Peyer's patch (tissue), 4 donors: ENCODE results near the gene DONSON. TPM values are rescaled to one million over a fixed set of nuclear protein-coding genes. Genes with fewer than 3 reads are reported as not detected.

Experiments
- DNase-seq, 3 donors: peaks; one replicate each; pipeline ENCODE4 v3.0.0-alpha.2; 2017 to 2019
- H3K27ac ChIP-seq, 4 donors: fragments of 200-600 bp; sonication (generic); one replicate each; pipeline ENCODE4 v1.5.1; 2016 to 2019
- H3K27me3 ChIP-seq, 2 donors: fragments of 200-600 bp; sonication (generic); one replicate each; pipeline ENCODE4 v1.5.1; 2019
- H3K36me3 ChIP-seq, 3 donors: fragments of 200-600 bp; sonication (generic); one replicate each; pipeline ENCODE4 v1.5.1; 2016 to 2019
- H3K4me1 ChIP-seq, 4 donors: fragments of 200-600 bp; sonication (generic); one replicate each; pipeline ENCODE4 v1.5.1; 2016 to 2019
- H3K4me3 ChIP-seq, 4 donors: fragments of 200-600 bp; sonication (generic); 1 replicate in 3 of 4; 2 replicates in 1 of 4; pipeline ENCODE4 v1.5.1; 2016 to 2019; ENCODE audit warnings: mild to moderate bottlenecking in 1 of 4
- H3K9me3 ChIP-seq, 4 donors: fragments of 200-600 bp; sonication (generic); one replicate each; pipeline ENCODE4 v1.5.1; 2016 to 2019; ENCODE audit warnings: mild to moderate bottlenecking in 1 of 4
- CTCF ChIP-seq, 6 experiments: fragments of 450-650 bp in 4 of 6; fragments of 200-600 bp in 2 of 6; sonication (generic) in 1 of 6; IDR thresholded peaks; one replicate each; pipeline ENCODE4 v1.5.1; 2017 to 2019; ENCODE audit warnings: antibody characterized with exemption in 6 of 6, mild to moderate bottlenecking in 3 of 6, moderate library complexity in 1 of 6
- POLR2A ChIP-seq, 2 donors: fragments of 450-650 bp; IDR thresholded peaks; one replicate each; pipeline ENCODE4 v1.5.1; 2017; ENCODE audit warnings: antibody characterized with exemption in 2 of 2, mild to moderate bottlenecking in 2 of 2, moderate library complexity in 2 of 2
- total RNA-seq, 4 donors: library from RNA; depleted of rRNA; stranded (reverse); fragments of >200 nt; gene quantifications; one replicate each; pipeline ENCODE4 v1.1.0, GENCODE V29; 2016

Gene DONSON
- total RNA-seq, 4 donors from 2014 or later, result 9.2 to 26.3 (median 10.7) TPM

DNA sequence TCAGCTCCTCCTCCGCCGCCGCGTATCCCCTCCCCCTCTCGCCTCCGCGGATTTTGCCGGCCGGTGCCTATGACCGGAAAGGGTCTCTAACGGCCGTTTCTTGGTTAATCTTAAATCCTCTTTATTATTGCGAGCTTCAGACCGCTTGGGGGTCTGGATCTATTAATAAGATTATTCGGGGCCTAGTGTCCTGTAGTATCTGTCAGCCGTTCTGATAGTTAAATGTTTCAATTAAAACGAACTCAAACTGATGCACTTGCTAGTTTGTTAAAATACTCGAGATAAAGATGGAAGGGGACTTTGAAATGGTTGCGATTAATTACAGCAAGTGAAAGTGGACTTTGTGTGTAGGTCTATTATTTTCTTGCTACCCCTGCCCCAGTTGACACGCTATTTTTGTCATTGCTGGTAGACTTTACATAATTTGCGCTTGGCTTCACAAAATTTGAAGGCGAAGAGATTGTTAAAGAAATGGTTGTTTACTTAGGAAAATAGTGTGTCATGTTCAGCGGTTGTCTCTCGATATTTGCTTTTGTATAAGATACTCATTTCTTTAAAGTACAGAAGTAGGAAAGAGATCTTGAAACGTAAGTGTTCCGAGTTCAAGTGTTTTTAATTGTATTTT, 44.9 kb downstream of the DONSON start:
- TF ChIP-seq CTCF (IDR thresholded peaks at IDR 0.05), result no peak
- TF ChIP-seq POLR2A (IDR thresholded peaks at IDR 0.05), result no peak
- peak in 2 of 3 donors; percentile 46 to 82 for DNase-seq
- peaks cover 0 to 32% (median 9%) of the 10 kb centered on the region in 4 donors for H3K4me1 ChIP-seq
- peak overlapping the region; percentile 87 to 100 (median 98) for H3K27ac ChIP-seq
- H3K36me3 ChIP-seq, result peaks cover 0 to 28% (median 0%) of the 10 kb centered on the region in 3 donors
- H3K4me3 ChIP-seq, result peak overlapping the region; percentile 71 to 85 (median 78)
- H3K27me3 ChIP-seq, result no peaks in the 10 kb centered on the region
- H3K9me3 ChIP-seq, result no peaks in the 10 kb centered on the region

- no peak for TF ChIP-seq CTCF (IDR thresholded peaks at IDR 0.05)
- TF ChIP-seq POLR2A (IDR thresholded peaks at IDR 0.05), result peak; percentile 93 to 97
- Histone ChIP-seq H3K36me3 (peaks cover 0 to 28% (median 0%) of the 10 kb centered on the region in 3 donors), H3K4me1 (peaks cover 0 to 32% (median 9%) of the 10 kb centered on the region in 4 donors), H3K9me3 (no peaks in the 10 kb centered on the region), H3K27me3 (no peaks in the 10 kb centered on the region), H3K27ac (peak within 1 kb of the TSS; percentile 87 to 100 (median 98)), H3K4me3 (peak within 1 kb of the TSS; percentile 71 to 85 (median 78))
- DNase-seq, result peak; percentile 98 to 99 (median 98)
These were observed 45.6 kb downstream of the DONSON start, which contains the start of gene SON for GRCh38 chr21:33542640-33543504. SON (plus strand) TSS chr21:33543038; CDS start chr21:33543093, 55 bp downstream.

DNA sequence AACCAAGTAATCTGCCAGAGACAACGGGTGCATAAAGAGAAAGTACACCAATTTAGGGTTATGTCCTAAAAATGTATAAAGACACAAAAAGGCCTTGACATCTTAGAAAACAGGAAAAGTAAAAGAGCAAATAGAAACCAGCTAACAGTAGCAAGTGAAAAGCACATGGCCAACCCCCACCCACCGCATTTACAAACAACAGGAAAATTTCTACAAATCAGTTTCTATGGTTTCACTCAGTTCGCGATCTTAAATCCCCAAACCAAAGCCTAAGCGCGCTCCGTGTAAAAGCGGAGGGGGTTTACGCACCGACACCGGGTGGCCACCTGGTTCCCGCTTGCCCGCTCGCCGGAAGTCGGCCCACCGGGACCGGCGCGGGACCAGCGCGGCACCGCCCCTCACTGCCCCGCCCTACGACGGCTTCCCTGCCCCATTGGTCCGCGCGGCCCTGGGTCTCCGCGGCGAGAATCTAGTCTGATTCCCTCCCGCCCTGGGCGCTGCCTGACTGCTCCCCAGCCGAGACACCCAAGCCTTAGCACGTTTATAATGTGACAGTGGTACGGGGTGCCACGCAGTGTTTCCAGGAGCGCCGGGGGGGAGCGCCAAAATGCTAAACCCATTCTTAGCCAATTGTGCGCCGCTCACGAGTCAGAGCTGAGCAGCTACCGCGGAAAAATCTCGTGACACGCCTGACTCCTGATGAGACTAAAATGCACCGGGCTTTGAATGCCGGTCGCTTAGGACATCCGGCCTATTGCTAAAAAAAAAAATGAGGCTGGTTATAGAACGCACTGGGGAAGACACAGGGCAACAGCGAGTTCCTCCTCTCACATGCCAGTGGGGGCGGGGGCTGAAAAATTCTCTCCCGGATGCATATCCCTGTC, 46.5 kb downstream of the DONSON start, which contains the start of gene GART:
TSS of gene GART (minus strand) at position 362 of the 884 bp plus-strand sequence. CDS start 2,802 bp downstream, outside the sequence.
- H3K36me3 ChIP-seq, result peaks cover 0 to 29% (median 0%) of the 10 kb centered on the region in 3 donors
- H3K27me3 ChIP-seq, result no peaks in the 10 kb centered on the region
- H3K27ac ChIP-seq, result peak within 1 kb of the TSS; percentile 87 to 100 (median 98)
- H3K4me1 ChIP-seq, result peaks cover 0 to 31% (median 9%) of the 10 kb centered on the region in 4 donors
- no peaks in the 10 kb centered on the region for H3K9me3 ChIP-seq
- peak; percentile 82 to 92 (median 91) for DNase-seq
- TF ChIP-seq POLR2A (IDR thresholded peaks at IDR 0.05), result peak; percentile 52 to 70
- TF ChIP-seq CTCF (IDR thresholded peaks at IDR 0.05), result peak in 1 of 6 experiments; percentile 5
- H3K4me3 ChIP-seq, result peak within 1 kb of the TSS; percentile 71 to 85 (median 78)

- H3K36me3 ChIP-seq, result peaks cover 0 to 29% (median 0%) of the 10 kb centered on the region in 3 donors
- H3K4me1 ChIP-seq, result peaks cover 0 to 23% (median 9%) of the 10 kb centered on the region in 4 donors
- no peaks in the 10 kb centered on the region for H3K9me3 ChIP-seq
- no peak for TF ChIP-seq POLR2A (IDR thresholded peaks at IDR 0.05)
- TF ChIP-seq CTCF (IDR thresholded peaks at IDR 0.05), result no peak
- H3K27me3 ChIP-seq, result no peaks in the 10 kb centered on the region
- DNase-seq, result peak in 1 of 3 donors; percentile 50
- peak overlapping the region; percentile 71 to 85 (median 78) for H3K4me3 ChIP-seq
- peak overlapping the region; percentile 87 to 100 (median 98) for H3K27ac ChIP-seq
These were observed 47.3 kb downstream of the DONSON start for GRCh38 chr21:33541105-33541711.
